ENCODE results near the gene AGPAT1.

Gene AGPAT1

GRCh38 chr6:32167761-32168262 lies 8.1 kb downstream of the AGPAT1 start:
- no peak for DNase-seq

GRCh38 chr6:32167154-32167760 lies 8.6 kb downstream of the AGPAT1 start:
- DNase-seq: no peak

GRCh38 chr6:32166411-32167061 lies 9.3 kb downstream of the AGPAT1 start:
- no peak for DNase-seq

- DNase-seq: no peak
Measured at GRCh38 chr6:32164295-32164694, 11.6 kb downstream of the AGPAT1 start, which contains the start of gene EGFL8. TSS of gene EGFL8 (plus strand) at chr6:32164595. CDS start at chr6:32166166, 1,571 bp downstream.

GRCh38 chr6:32163559-32164258 lies 12.2 kb downstream of the AGPAT1 start:
- DNase-seq: no peak

GRCh38 chr6:32158052-32158451 lies 17.8 kb downstream of the AGPAT1 start:
- no peak for DNase-seq

GRCh38 chr6:32156891-32157290 lies 19.0 kb downstream of the AGPAT1 start:
- DNase-seq: no peak

GRCh38 chr6:32154514-32155161 lies 21.2 kb downstream of the AGPAT1 start:
- DNase-seq: peak; percentile 66

GRCh38 chr6:32153564-32154513 lies 22.0 kb downstream of the AGPAT1 start, which contains the start of gene PPT2:
TSS of gene PPT2 (plus strand) at chr6:32154141. CDS start at chr6:32154595, 454 bp downstream.
- peak; percentile 93 for DNase-seq

- DNase-seq: peak; percentile 57
Measured at GRCh38 chr6:32152769-32153563, 22.9 kb downstream of the AGPAT1 start.

- DNase-seq: no peak
Measured at GRCh38 chr6:32151863-32152768, 23.8 kb downstream of the AGPAT1 start, which contains the start of gene PRRT1. TSS of gene PRRT1 (minus strand) at chr6:32151939. CDS start at chr6:32151827, 112 bp downstream.

GRCh38 chr6:32151181-32151862 lies 24.6 kb downstream of the AGPAT1 start:
- DNase-seq: no peak

- DNase-seq: no peak
Measured at GRCh38 chr6:32149932-32150870, 25.7 kb downstream of the AGPAT1 start.

GRCh38 chr6:32149092-32149755 lies 26.7 kb downstream of the AGPAT1 start:
- no peak for DNase-seq

GRCh38 chr6:32148289-32149091 lies 27.4 kb downstream of the AGPAT1 start:
- no peak for DNase-seq

GRCh38 chr6:32147401-32148132 lies 28.3 kb downstream of the AGPAT1 start:
- no peak for DNase-seq
